K562 (cell line): Measurements from ENCODE around the gene RTBDN. TPM values are rescaled to one million over a fixed set of nuclear protein-coding genes. Genes with fewer than 3 reads are reported as not detected.

Source experiments
- C11orf30 ChIP-seq: fragments of 450-650 bp; IDR thresholded peaks from 2 replicates; pipeline ENCODE4 v1.6.1; 2016; ENCODE audit warnings: low read depth, mild to moderate bottlenecking
- CEBPG ChIP-seq, 3 experiments: fragments of 200-800 bp in 1 of 3; sonication (Bioruptor generic) in 1 of 3; sonication (generic) in 1 of 3; formaldehyde crosslinking in 1 of 3; IDR thresholded peaks in 2 of 3; conservative IDR thresholded peaks in 1 of 3; 2 replicates each; pipeline versions ENCODE4 v1.6.1 to v1.8.0; 2016 to 2022; ENCODE audit warnings: missing compliant biosample characterization in 2 of 3, missing genetic modification characterization in 2 of 3, mild to moderate bottlenecking in 1 of 3, missing genetic modification reagents in 1 of 3
- ELF1 ChIP-seq: fragments of 200-800 bp; sonication (Bioruptor generic); IDR thresholded peaks from 2 replicates; pipeline ENCODE4 v1.6.1; 2016; ENCODE audit warnings: missing genetic modification characterization, missing compliant biosample characterization
- EP400 ChIP-seq: fragments of 450-650 bp; IDR thresholded peaks from 2 replicates; pipeline ENCODE4 v1.6.1; 2017; ENCODE audit warnings: antibody characterized with exemption, mild to moderate bottlenecking, moderate library complexity
- L3MBTL2 ChIP-seq: fragments of 450-650 bp; IDR thresholded peaks from 2 replicates; pipeline ENCODE4 v1.6.1; 2016; ENCODE audit warnings: mild to moderate bottlenecking, moderate library complexity
- NR2C2 ChIP-seq, 2 experiments: fragments of 200-800 bp in 1 of 2; sonication (Bioruptor generic) in 1 of 2; sonication (generic) in 1 of 2; formaldehyde crosslinking in 1 of 2; IDR thresholded peaks; 2 replicates each; pipeline versions ENCODE4 v1.6.1 to v1.8.0; 2016 to 2022; ENCODE audit warnings: mild to moderate bottlenecking in 1 of 2, missing compliant biosample characterization in 1 of 2, missing genetic modification characterization in 1 of 2, missing genetic modification reagents in 1 of 2
- PTTG1 ChIP-seq: fragments of 450-650 bp; IDR thresholded peaks from 2 replicates; pipeline ENCODE4 v1.6.1; 2016; ENCODE audit warnings: low read depth, mild to moderate bottlenecking, missing genetic modification characterization, missing compliant biosample characterization
- RBBP5 ChIP-seq: fragments of 200-600 bp; sonication (generic); IDR thresholded peaks from 2 replicates; pipeline ENCODE4 v1.6.1; 2012; ENCODE audit warnings: borderline replicate concordance, mild to moderate bottlenecking, low read length, control low read depth, inconsistent platforms; ENCODE audit not compliant: insufficient read depth, poor library complexity, severe bottlenecking
- SMARCA5 ChIP-seq: fragments of 450-650 bp; IDR thresholded peaks from 2 replicates; pipeline ENCODE4 v1.6.1; 2016
- ZNF583 ChIP-seq: fragments of 250-450 bp; sonication (Bioruptor Pico); IDR thresholded peaks from 2 replicates; pipeline ENCODE4 v1.4.0; 2020
- polyA plus RNA-seq, 8 experiments: library from polyadenylated mRNA; depleted of rRNA in 4 of 8; stranded (reverse) in 5 of 8; unstranded in 3 of 8; fragments of >200 nt; fragmentation: Nextera tagmentation in 2 of 8; fragmentation: Illumina TruSeq in 1 of 8; extraction: Ambion mirVana in 2 of 8; extraction: Trizol in 1 of 8; gene quantifications; 2 replicates each; pipeline versions ENCODE4 v1.2.1 to v1.2.3, GENCODE V29; 2011 to 2014; ENCODE audit warnings: inconsistent platforms in 1 of 8, missing spikeins in 1 of 8
- total RNA-seq, 7 experiments: library from RNA; depleted of rRNA in 6 of 7; stranded (reverse); fragments of >200 nt in 6 of 7; fragmentation: Illumina TruSeq in 2 of 7; extraction: Trizol in 2 of 7; gene quantifications; 2 replicates each; pipeline versions ENCODE4 v1.2.1 to v1.2.3, GENCODE V29; 2011 to 2021; ENCODE audit warnings: low replicate concordance in 1 of 7
- TF ChIP-seq, protein P1 (sequence below): fragments of 200-600 bp; sonication (generic); IDR thresholded peaks from one replicate; pipeline ENCODE4 v1.6.1; 2012; ENCODE audit warnings: mild to moderate bottlenecking, low read depth, low read length, inconsistent platforms
- TF ChIP-seq, protein P2 (sequence below), 2 experiments: fragments of 200-800 bp in 1 of 2; sonication (Bioruptor generic) in 1 of 2; sonication (generic) in 1 of 2; formaldehyde crosslinking in 1 of 2; IDR thresholded peaks in 1 of 2; conservative IDR thresholded peaks in 1 of 2; 2 replicates each; pipeline versions ENCODE4 v1.5.0 to v1.6.1; 2016 to 2020; ENCODE audit warnings: missing compliant biosample characterization in 1 of 2, missing genetic modification characterization in 1 of 2, missing genetic modification reagents in 1 of 2

Gene RTBDN
- total and polyA plus RNA-seq, 9 of the 15 experiments (the other 6 are each of a cell fraction or from before 2014, with no cell fraction given) = 0.20 to 2.3 (median 0.72) TPM; not detected in 1

DNA sequence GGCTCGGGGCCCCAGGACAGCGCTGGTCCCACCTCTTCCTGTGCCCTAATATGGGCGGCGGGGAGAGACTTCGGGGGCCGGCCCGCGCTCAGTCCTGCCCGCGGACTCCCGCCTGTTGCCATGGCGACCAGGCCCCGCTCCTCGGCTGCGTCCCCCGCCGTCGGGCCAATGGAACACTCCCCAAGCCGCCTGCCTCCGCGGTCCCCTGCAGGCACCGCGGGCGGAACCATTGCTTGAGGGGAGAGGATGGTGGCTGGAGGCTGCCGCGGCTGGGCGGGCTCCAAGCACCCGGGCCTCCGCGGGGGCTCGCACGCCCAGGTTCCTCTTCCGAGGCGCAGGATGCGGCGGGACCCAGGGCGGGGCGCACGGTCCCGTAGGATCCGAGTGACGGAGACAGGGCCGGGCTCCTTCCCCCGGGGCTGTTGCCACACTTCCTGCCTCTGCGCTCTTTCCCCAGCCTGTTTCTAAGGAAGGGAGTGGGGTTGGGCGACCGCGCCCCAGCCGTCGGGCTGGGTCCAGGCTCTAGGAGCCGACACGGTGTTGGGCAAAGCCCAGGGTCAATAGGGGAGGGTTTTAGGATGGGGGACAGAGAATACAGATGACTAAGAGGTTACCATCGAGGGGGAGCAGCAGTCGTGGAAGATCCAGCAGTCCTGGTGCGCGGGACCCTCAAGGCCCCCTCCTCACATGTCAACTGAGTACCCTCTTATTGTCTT, 44.3 kb downstream of the RTBDN start (continued):
- no peak for TF ChIP-seq PTTG1 (tag)
- peak; percentile 42; the same call in 1 of the 2 replicates for TF ChIP-seq EP400
- peak; percentile 76 for TF ChIP-seq L3MBTL2
- TF ChIP-seq CEBPG (CRISPR knock-in tag; IDR thresholded peaks at IDR 0.05) = peak; percentile 82
- peak in 1 of 2 experiments; percentile 91; a peak in 3 of 4 replicates for TF ChIP-seq CEBPG (tag; conservative IDR thresholded peaks at IDR 0.05 in 1 of 2, IDR thresholded peaks at IDR 0.05 in 1 of 2)
- TF ChIP-seq SMARCA5 = no peak
- TF ChIP-seq ZNF583 (CRISPR knock-in tag) = no peak
- peak; percentile 55 for TF ChIP-seq RBBP5
- peak; percentile 76 for TF ChIP-seq ELF1
- no peak for TF ChIP-seq C11orf30
- TF ChIP-seq, protein P1, sequence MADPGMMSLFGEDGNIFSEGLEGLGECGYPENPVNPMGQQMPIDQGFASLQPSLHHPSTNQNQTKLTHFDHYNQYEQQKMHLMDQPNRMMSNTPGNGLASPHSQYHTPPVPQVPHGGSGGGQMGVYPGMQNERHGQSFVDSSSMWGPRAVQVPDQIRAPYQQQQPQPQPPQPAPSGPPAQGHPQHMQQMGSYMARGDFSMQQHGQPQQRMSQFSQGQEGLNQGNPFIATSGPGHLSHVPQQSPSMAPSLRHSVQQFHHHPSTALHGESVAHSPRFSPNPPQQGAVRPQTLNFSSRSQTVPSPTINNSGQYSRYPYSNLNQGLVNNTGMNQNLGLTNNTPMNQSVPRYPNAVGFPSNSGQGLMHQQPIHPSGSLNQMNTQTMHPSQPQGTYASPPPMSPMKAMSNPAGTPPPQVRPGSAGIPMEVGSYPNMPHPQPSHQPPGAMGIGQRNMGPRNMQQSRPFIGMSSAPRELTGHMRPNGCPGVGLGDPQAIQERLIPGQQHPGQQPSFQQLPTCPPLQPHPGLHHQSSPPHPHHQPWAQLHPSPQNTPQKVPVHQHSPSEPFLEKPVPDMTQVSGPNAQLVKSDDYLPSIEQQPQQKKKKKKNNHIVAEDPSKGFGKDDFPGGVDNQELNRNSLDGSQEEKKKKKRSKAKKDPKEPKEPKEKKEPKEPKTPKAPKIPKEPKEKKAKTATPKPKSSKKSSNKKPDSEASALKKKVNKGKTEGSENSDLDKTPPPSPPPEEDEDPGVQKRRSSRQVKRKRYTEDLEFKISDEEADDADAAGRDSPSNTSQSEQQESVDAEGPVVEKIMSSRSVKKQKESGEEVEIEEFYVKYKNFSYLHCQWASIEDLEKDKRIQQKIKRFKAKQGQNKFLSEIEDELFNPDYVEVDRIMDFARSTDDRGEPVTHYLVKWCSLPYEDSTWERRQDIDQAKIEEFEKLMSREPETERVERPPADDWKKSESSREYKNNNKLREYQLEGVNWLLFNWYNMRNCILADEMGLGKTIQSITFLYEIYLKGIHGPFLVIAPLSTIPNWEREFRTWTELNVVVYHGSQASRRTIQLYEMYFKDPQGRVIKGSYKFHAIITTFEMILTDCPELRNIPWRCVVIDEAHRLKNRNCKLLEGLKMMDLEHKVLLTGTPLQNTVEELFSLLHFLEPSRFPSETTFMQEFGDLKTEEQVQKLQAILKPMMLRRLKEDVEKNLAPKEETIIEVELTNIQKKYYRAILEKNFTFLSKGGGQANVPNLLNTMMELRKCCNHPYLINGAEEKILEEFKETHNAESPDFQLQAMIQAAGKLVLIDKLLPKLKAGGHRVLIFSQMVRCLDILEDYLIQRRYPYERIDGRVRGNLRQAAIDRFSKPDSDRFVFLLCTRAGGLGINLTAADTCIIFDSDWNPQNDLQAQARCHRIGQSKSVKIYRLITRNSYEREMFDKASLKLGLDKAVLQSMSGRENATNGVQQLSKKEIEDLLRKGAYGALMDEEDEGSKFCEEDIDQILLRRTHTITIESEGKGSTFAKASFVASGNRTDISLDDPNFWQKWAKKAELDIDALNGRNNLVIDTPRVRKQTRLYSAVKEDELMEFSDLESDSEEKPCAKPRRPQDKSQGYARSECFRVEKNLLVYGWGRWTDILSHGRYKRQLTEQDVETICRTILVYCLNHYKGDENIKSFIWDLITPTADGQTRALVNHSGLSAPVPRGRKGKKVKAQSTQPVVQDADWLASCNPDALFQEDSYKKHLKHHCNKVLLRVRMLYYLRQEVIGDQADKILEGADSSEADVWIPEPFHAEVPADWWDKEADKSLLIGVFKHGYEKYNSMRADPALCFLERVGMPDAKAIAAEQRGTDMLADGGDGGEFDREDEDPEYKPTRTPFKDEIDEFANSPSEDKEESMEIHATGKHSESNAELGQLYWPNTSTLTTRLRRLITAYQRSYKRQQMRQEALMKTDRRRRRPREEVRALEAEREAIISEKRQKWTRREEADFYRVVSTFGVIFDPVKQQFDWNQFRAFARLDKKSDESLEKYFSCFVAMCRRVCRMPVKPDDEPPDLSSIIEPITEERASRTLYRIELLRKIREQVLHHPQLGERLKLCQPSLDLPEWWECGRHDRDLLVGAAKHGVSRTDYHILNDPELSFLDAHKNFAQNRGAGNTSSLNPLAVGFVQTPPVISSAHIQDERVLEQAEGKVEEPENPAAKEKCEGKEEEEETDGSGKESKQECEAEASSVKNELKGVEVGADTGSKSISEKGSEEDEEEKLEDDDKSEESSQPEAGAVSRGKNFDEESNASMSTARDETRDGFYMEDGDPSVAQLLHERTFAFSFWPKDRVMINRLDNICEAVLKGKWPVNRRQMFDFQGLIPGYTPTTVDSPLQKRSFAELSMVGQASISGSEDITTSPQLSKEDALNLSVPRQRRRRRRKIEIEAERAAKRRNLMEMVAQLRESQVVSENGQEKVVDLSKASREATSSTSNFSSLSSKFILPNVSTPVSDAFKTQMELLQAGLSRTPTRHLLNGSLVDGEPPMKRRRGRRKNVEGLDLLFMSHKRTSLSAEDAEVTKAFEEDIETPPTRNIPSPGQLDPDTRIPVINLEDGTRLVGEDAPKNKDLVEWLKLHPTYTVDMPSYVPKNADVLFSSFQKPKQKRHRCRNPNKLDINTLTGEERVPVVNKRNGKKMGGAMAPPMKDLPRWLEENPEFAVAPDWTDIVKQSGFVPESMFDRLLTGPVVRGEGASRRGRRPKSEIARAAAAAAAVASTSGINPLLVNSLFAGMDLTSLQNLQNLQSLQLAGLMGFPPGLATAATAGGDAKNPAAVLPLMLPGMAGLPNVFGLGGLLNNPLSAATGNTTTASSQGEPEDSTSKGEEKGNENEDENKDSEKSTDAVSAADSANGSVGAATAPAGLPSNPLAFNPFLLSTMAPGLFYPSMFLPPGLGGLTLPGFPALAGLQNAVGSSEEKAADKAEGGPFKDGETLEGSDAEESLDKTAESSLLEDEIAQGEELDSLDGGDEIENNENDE = no peak
- TF ChIP-seq NR2C2 (CRISPR knock-in tag; IDR thresholded peaks at IDR 0.05) = no peak; the same call in 1 of the 2 replicates
- TF ChIP-seq NR2C2 (tag; IDR thresholded peaks at IDR 0.05) = peak; percentile 48; the same call in 1 of the 2 replicates
- TF ChIP-seq, protein P2, sequence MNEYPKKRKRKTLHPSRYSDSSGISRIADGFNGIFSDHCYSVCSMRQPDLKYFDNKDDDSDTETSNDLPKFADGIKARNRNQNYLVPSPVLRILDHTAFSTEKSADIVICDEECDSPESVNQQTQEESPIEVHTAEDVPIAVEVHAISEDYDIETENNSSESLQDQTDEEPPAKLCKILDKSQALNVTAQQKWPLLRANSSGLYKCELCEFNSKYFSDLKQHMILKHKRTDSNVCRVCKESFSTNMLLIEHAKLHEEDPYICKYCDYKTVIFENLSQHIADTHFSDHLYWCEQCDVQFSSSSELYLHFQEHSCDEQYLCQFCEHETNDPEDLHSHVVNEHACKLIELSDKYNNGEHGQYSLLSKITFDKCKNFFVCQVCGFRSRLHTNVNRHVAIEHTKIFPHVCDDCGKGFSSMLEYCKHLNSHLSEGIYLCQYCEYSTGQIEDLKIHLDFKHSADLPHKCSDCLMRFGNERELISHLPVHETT (CRISPR knock-in tag; conservative IDR thresholded peaks at IDR 0.05 in 1 of 2, IDR thresholded peaks at IDR 0.05 in 1 of 2) = peak in 1 of 2 experiments; percentile 86; a peak in 1 of 4 replicates
